ENCODE measurements around the gene RRP1B.

GRCh38 chr21:43734928-43735229 is 75.5 kb downstream of the RRP1B start:
- TF ChIP-seq CTCF (IDR thresholded peaks at IDR 0.05 in 4 of 5, conservative IDR thresholded peaks at IDR 0.05 in 1 of 5) (no peak), POLR2A (IDR thresholded peaks at IDR 0.05) (no peak)

All from gastrocnemius medialis (tissue), 4 donors.